Gastrocnemius medialis (tissue), 4 donors: ENCODE data around the gene SGMS1.

ENCODE experiments used
- CTCF ChIP-seq, 5 experiments: fragments of 450-650 bp in 3 of 5; fragments of 200-600 bp in 2 of 5; sonication (generic) in 2 of 5; IDR thresholded peaks in 4 of 5; conservative IDR thresholded peaks in 1 of 5; 1 replicate in 4 of 5; 2 replicates in 1 of 5; pipeline ENCODE4 v1.5.1; 2016 to 2019; ENCODE audit warnings: antibody characterized with exemption in 5 of 5, mild to moderate bottlenecking in 3 of 5, moderate library complexity in 3 of 5
- POLR2A ChIP-seq, 2 donors: fragments of 450-650 bp; IDR thresholded peaks; one replicate each; pipeline ENCODE4 v1.6.1; 2017; ENCODE audit warnings: antibody characterized with exemption in 2 of 2, mild to moderate bottlenecking in 2 of 2, moderate library complexity in 2 of 2

GRCh38 chr10:50574305-50574704 is 49.5 kb downstream of the SGMS1 start:
- TF ChIP-seq CTCF (IDR thresholded peaks at IDR 0.05 in 4 of 5, conservative IDR thresholded peaks at IDR 0.05 in 1 of 5), result no peak
- TF ChIP-seq POLR2A (IDR thresholded peaks at IDR 0.05), result no peak
